Glomerular endothelial cell (primary cell): ENCODE results near the gene FOXP2. TPM values are rescaled to one million over a fixed set of nuclear protein-coding genes. Genes with fewer than 3 reads are reported as not detected.
A peak's percentile ranks its signal among the peaks of the same experiment; 100 is the strongest.

ENCODE experiments used
- DNase-seq: peaks from one replicate; pipeline ENCODE4 v3.0.0-alpha.2; 2011; ENCODE audit warnings: low read depth, low spot score; ENCODE audit errors: extremely low read depth
- total RNA-seq: library from RNA; depleted of rRNA; stranded (reverse); fragments of >200 nt; gene quantifications from 2 replicates; pipeline ENCODE4 v1.2.3, GENCODE V29; 2015

Gene FOXP2
- total RNA-seq, 1 donor from 2014 or later: 3.5 TPM

DNA sequence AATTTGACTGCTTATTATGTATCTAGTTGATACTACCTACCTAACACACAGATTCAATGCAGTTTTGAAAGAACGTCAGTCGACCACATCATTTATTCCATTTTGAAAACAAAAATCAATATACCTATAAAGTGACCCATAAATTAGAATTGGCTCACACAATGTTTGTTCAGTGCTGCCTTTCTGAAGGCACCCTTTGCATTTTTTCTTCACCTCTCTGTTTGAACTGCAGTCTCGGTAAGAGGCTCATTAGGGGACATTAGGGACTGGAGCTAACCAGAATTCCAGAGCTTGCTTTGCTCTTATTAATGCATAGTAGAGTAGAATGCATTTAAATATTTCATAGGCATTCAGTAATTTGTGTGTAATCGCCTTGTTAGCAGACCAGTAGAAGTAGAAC is 234.1 kb downstream of the FOXP2 start:
- no peak for DNase-seq

DNA sequence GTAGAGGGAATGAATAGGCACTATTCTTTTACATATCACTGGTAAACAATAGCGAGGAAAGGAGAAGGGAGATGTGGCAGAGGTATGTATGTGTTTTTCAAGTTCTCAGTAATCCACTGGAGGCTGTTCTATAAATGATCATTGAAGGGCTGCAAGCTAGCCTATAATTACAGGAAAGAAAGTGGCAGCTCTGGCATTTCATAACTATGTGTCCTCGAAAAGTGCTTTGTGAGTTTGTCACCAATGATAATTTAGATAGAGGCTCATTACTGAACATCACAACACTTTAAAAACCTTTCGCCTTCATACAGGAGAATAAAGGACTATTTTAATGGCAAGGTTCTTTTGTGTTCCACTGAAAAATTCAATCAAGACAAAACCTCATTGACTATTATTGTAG is 235.1 kb downstream of the FOXP2 start:
- DNase-seq: no peak

DNA sequence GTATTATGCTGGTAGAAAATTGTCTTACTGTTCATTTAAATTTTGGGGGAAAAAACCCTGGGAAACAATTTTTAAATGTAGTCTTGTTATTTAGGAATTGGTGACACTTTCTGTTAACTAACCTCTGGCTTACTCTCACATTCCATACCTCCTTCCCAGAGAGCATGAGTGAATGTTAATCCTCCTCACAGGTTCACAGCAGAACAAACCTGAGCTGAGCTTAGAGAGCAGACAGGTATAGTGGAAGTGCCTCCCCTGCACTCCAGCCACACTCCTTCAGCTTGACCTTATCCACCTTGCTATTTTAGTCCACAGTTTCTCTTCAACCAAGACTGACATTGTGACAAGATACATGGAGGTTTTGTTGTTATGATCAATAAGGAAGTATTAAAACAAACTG is 235.9 kb downstream of the FOXP2 start:
- no peak for DNase-seq

DNA sequence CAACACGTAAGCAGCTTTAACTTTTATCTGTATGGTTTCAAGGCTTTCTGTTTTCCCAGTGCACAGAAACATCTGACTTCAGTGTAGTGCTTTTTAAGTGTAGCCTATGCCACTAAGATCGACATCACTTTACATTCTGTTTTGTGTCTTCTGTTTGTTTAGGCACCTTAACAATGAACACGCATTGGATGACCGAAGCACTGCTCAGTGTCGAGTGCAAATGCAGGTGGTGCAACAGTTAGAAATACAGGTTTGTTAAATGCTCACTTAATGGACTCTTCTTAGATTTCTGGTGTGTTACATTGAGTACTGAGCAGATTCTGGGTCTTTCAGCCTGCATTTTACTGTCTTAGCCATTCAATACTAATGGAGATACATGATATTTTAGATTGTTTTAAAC is 237.4 kb downstream of the FOXP2 start:
- no peak for DNase-seq

DNA sequence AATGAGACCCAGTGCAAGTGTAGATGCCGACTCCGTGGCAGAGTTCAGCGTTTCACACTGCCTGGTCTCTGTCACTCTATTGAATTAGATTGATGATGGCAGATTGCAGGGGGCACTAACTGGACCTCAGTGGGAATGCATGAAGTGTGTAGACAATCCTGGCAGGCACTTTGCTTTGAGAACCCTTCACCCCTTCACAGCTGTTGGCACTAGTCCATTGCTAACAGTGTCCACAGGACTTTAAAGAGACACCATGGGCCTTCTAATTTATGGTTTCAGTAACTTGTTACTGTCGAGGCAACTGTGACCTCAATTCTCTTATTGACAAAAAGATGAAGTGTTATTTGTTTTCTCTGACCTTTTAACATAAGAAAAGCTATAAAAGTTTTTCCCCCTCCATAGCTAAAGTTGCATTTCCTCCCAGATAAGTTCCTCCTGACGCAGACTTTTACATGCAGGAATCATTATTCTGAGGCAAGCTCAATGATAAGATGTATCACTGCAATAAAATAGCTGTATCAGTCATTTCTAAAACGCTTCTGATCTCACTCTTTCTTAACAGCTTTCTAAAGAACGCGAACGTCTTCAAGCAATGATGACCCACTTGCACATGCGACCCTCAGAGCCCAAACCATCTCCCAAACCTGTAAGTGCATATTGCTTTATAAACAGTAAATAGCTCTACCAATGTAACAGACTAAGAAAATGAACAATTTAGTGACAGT is 238.9 kb downstream of the FOXP2 start:
- no peak for DNase-seq

DNA sequence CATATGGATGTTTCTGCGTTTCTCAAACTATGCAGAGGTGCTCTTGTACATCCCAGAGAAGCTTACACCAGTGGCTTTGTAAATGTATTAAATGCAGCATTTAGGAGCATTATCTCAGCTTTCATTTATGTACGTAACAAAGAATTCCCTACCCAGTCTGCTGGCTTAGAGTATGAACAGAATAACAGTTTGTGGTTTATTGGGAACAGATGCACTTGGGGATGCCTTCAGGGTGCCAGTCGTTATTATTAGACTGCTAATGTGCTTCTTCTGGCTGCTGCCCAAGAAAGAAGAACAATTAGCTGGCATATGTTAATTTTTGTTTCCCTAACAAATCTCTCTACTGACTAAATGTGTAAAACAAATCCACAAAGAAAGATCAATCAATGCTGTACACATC is 241.9 kb downstream of the FOXP2 start:
- no peak for DNase-seq

DNA sequence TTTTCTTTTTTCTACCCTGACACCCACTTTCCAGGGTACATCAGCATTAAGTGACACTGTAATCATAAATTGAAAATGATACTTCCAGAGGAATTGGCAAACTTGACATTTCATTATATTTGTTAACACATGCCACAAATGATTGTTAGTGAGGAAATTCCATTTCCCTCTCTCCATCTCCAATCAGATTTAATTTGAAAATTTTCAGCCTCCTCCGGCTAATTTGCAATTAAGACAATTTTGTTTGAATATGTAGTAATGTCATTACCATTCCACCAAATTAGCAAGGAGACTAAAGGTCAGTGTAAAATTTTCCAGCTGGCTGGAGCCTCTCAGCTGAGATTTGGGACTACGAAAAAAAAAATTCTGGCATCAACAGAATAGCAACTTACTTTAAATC is 242.7 kb downstream of the FOXP2 start:
- DNase-seq: no peak

DNA sequence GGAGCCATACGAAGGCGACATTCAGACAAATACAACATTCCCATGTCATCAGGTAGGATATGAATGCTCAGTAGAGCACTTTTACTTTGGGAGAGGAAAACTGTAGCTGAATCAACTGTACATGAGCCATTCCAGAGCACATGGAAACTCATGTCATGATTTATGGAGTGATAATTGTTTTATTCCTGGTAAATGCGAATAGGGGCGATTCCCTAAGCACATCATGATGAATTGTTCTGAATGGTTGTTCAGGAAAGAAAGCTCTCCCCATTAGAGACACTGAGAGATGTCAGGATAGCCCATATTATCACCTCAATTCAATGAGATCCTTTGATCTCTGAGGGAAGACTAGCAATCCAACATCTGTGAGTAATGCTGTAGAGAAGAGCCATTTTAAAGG is 243.6 kb downstream of the FOXP2 start:
- no peak for DNase-seq

DNA sequence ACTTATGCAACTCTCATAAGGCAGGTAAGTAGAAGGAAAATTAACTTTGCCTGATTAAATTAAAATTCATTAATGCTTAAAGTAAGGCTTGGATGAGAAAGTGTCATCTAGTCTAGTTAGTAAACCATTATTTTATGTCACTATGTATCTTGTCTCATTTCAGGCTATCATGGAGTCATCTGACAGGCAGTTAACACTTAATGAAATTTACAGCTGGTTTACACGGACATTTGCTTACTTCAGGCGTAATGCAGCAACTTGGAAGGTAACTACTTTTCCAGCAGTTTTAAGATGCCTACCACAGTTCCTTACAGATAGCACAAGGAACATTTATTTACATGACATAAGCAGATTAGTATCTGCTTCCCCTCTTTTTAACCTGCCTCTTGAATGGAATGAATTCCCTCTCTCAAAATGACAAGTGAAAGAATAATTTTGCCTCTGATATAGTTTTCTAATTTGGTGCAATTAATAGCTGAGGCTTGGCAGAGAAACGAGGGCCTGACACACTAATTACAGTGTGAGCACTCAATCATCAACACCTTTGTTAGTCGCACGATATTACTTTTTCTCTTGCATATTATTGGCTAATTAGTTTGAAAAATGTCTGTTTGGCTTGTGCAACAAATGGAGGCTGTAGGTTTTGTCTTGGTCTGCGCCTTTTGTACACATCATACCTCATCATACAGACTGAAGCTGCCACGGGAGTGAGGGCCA is 245.0 kb downstream of the FOXP2 start:
- no peak for DNase-seq

DNA sequence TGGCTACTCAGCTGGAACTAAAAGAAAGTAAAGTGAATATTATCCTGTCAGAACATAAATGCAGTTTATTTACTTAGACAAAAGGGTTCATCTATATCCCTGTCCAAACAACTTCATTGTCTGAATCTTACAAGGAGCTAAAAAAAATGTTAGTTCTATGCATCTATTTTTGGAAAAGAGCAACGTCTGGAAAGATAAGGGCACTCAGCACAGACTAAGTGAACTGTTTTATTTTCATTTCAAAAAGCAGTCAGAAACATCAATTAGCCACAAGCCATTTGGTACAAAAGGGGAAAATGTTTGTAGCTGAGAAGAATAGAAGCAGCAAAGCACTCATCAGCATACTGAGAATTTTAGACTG is 245.5 kb downstream of the FOXP2 start:
- DNase-seq: no peak

DNA sequence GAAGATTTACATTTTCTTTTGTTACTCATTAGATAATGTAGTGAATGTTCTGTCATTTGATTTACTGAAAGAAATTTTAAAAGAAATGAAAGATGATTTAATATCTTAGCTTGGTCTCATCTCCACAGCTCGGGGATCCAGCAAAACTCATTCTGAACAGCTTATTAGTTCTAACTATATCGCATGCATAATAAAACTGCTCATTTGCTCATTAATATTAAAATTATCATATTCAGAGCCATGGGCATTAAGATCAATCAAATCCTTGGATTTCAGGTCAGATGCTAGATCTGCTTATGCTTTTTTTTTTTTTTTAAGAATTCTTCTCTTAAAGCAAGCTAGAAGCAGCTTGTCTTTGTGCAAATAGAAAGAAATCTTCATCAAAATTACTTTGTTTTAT is 246.1 kb downstream of the FOXP2 start:
- DNase-seq: no peak

DNA sequence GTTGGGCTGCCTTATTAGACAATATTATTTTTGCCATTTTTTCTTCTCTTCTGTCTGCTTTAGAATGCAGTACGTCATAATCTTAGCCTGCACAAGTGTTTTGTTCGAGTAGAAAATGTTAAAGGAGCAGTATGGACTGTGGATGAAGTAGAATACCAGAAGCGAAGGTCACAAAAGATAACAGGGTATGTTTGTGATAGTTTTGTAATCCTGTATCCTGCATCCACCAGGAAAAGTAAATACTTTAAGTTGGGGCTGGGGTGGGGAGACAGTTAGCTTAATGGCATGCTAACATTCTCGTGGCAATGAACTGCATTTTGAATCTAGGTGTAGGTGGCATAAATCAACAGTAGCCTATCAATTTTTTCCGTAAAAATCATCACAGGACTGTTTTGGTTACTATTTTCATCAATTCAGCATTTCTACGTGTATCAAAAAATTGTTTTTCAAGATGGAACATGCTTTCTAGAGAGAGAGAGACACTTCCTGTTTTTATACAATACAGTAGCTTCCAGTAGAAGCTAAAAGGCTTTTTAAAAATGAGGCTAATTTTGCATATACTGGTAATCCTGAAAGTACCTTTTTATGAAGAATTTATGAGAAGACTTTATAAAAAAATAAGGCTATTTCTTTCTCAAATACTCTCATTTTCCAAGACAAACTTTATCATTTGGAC is 247.5 kb downstream of the FOXP2 start:
- no peak for DNase-seq

DNA sequence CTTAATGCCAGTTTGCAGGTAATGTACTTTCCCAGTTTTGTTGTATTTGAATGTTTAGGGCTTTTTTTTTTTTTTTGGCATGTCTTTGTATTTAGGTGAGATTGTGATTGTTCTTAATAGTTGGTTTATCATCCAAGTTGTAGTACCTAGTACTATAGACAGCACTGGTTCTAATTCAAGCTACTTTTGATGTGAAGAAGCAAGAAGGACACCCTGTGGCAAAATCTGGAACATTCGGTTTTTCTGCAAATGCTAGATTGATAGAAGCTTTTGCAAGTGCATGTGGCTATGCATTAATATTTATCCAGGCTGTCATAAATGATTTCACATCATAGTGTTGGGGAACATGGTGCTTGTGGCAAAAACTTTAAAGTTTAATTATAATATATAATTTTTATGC is 248.9 kb downstream of the FOXP2 start:
- DNase-seq: peak; percentile 3

DNA sequence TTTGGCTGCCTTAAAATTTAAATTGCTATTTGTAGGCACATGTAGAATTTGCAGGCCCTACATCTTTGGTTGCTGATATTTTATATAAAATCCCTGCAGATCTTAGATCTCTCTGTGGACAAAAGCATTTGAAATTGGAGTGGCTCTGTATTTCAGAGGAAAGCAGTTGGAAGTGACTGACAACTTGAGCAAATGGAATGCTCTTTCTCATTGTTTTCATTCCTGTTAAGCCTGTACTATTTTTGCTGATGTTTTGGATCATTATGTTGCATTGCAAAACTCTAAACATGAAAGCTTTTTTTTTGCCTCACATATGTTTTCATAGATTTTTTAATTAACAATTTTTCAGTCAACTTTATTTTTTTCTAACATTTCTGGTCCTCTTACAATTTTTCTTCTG is 256.1 kb downstream of the FOXP2 start:
- DNase-seq: no peak

DNA sequence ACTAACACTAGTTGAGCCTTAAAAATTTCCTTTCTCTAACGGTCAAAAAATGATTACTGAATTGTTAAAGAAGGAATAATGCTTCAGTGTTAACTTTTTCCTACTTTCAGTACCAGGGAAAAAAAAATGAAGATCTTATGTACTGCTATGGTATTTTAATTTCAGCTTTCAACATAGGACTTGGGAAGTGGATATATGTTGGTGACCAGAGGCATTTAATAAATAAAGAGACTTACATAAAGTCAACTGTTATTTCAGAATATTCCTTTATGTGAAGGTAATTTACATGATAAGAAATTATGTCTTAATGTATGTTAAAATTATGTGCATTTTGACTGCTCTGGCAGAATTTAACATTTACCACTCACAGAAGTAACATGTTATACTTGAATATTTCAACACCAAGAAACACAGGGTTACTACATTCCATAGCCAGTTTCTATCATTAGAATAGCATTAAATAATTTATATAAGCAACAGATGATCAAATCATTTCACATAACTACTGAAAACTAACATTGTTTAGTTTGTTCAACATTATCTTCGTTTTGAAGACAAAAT is 257.0 kb downstream of the FOXP2 start:
- DNase-seq: no peak

DNA sequence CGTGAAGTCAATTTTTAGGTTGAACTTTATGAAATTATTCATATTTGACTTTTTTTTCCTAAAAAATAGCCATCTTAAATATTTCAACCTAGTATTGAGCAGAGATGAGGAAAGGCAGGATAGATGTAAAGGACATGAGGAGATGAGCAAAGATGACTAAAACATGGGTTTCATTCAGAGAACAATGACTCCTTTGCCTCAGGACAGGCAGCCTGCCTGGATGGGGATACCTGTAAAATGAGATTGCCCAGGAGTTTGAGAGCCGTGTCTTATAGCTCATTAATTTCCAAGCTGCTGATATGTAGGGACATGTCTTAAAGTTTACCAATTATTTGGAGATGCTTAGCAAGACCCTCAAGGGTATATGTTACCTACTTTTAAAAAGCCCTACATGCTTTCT is 263.5 kb downstream of the FOXP2 start:
- no peak for DNase-seq

DNA sequence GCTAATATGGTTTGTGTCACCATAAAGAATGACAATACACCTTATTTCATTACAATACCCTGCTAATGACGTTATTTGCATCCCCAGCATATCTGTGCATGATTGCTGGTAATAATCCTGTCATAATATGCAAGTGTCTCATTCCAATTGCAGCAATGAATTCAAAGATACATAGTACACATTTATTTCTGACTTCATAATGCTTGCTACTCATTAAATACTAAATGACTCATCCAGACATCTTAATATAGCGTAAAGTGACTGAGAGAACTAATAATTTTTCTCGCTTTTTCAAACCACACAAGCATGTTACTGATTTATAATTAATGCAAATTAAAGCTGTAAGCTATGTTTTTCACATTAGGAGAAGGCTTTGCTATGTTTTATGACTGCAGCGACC is 272.6 kb downstream of the FOXP2 start:
- no peak for DNase-seq

DNA sequence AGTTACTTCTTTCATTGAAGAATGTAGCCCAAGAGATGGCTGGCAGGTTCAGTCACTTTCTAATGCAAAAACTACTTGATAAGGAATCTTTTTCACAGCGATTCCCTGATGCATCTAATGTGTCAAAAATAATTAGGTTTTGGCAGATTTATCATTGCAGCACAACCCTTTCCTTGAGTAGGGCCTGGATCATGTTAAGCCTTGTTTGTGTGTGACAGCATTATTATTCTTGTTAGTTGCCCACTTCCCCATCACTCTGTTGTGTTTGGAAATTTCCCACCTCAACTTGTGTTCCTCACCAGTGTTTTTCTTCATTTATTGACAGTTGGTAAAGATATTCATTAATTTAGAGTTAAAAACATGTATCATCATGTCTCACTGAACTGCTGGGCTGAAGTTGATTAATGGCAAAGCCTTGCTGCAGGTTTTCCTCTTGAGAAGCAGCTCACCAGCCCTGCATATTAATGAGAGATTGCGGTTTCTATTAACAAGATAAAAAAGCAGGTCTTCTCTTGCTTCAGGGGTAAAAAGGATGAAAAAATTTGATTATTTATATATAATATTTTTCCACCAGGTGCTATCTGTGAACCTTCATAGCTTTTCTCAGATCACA is 273.9 kb downstream of the FOXP2 start:
- no peak for DNase-seq

DNA sequence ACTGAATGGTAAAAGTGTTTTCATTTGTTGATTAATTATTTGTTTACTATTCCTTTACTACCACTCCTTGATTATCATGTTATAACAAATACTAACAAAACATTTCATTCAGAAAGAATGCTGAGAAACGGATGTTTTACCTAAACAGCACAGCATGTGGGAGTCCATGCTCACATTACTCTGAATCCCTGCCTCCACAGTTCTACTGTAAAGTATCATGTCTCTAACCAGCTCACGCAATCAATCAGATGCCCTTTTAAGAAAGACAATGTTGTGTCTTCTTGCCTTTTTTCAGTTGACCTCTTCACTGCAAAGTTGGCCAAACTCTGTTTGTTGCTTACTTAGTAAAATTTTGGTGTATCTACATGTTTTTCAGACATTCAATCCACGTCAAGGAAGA is 274.8 kb downstream of the FOXP2 start:
- no peak for DNase-seq

DNA sequence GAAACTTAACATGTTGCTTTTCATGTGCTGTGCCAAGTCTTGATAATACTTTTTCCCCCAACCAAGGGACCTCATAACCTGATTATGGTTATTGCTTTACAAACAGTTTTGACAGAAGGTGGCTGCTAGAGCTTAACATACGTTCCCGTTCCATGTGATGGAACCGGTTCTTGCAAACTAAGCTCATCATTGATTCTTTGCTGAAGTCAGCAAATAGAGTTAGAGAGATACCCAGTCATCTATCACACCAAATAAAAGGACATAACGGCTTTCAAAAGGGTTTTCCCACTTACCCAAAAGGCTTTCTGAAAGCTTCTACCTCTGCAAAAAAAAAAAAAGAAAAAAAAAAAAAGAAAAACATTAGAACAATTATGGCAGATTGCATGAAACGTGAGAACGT is 277.0 kb downstream of the FOXP2 start:
- no peak for DNase-seq

DNA sequence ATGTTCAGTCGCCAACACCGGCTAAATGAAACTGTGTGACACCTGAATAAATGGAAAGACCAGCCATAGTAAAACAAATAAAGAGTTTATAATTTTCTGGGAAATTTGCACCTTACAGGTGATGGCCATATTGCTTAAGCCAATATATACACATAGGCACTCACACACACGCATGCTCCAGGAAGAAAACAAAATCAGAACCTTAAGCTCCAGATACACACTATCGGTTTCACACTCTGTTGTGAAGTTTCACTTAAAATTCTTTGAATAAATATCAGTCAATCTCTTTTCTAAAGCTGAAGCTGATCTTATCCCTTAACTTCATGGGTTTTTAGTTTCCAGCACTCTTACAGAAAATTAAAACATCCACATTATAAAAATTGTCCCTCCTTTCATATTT is 280.6 kb downstream of the FOXP2 start:
- no peak for DNase-seq
